Fibroblast of lung (primary cell): ENCODE data around the gene DNAJC1.

Experiments
- EZH2 ChIP-seq: IDR thresholded peaks from 2 replicates; pipeline ENCODE4 v1.5.1; 2012; ENCODE audit warnings: low read length, control low read depth, mild to moderate bottlenecking; ENCODE audit errors: missing control alignments
- TF ChIP-seq, protein P1 (sequence below), 2 donors: IDR thresholded peaks in 1 of 2; conservative IDR thresholded peaks in 1 of 2; 1 replicate in 1 of 2; 2 replicates in 1 of 2; pipeline ENCODE4 v1.5.1; 2011 to 2012; ENCODE audit warnings: low read length in 2 of 2, control low read depth in 1 of 2, inconsistent platforms in 1 of 2, low read depth in 1 of 2, mild to moderate bottlenecking in 1 of 2

DNA sequence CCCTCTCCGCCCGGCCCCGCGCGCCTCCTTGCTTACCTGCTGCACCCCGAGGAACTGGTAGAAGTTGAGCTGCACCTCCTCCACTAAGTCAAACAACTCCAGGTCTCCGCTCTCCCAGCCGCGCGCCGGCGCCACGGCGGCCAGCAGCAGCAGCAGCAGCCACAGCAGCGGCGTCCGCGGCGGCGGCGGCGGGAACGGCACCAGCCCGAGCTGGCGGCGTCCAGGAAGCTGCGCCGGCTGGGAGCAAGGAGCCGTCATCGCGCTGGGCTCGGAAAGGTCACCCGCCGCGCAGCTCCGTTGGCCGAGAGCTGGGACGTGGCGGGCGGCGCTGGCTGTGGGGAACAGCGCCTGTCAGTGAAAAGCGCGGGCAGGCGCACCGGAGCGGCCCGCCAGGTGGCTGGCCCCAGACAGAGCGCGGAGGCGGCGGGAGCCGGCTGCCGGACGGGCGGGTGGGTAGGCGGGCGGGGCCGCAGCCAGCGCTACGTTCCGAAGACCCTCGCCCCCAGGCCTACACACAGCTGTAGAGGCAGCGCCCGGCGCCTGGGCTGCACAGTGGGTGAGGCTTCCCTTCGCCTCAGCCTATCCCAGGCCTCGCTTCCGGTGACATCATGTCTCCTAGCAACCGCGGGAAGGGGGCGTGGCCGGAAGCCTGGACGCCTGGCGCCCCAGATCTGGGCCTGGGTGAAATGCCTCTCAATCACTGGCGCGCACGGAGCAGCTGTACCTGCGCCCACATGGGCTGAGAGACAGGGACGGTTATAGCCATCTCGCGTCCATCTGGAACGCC lies at the start of gene DNAJC1:
- TF ChIP-seq, protein P1, sequence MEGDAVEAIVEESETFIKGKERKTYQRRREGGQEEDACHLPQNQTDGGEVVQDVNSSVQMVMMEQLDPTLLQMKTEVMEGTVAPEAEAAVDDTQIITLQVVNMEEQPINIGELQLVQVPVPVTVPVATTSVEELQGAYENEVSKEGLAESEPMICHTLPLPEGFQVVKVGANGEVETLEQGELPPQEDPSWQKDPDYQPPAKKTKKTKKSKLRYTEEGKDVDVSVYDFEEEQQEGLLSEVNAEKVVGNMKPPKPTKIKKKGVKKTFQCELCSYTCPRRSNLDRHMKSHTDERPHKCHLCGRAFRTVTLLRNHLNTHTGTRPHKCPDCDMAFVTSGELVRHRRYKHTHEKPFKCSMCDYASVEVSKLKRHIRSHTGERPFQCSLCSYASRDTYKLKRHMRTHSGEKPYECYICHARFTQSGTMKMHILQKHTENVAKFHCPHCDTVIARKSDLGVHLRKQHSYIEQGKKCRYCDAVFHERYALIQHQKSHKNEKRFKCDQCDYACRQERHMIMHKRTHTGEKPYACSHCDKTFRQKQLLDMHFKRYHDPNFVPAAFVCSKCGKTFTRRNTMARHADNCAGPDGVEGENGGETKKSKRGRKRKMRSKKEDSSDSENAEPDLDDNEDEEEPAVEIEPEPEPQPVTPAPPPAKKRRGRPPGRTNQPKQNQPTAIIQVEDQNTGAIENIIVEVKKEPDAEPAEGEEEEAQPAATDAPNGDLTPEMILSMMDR (conservative IDR thresholded peaks at IDR 0.05 in 1 of 2, IDR thresholded peaks at IDR 0.05 in 1 of 2; ENCODE audit: low read depth in 1 of 2, low read length in 2 of 2), result no peak
- TF ChIP-seq EZH2, result no peak
